ENCODE data around the gene PCDHB5.
A peak's percentile ranks its signal among the peaks of the same experiment; 100 is the strongest.
"Not testable (repeated sequence)": the region's sequence is repeated elsewhere in the genome, so short reads cannot be mapped to it uniquely, and the experiment has no call there.

PCDHB5 gene

DNA sequence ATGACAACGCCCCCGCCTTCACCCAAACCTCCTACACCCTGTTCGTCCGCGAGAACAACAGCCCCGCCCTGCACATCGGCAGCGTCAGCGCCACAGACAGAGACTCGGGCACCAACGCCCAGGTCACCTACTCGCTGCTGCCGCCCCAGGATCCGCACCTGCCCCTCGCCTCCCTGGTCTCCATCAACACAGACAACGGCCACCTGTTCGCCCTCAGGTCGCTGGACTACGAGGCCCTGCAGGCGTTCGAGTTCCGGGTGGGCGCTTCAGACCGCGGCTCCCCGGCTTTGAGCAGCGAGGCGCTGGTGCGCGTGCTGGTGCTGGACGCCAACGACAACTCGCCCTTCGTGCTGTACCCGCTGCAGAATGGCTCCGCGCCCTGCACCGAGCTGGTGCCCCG lies 44.4 kb downstream of the PCDHB5 start:
- not testable (repeated sequence) for ATAC-seq, H3K36me3 Mint-ChIP-seq, H3K27ac Mint-ChIP-seq, H3K4me3 Mint-ChIP-seq, H3K9me3 Mint-ChIP-seq, H3K4me1 Mint-ChIP-seq
- peaks cover 24% of the 10 kb centered on the region for H3K27me3 Mint-ChIP-seq

DNA sequence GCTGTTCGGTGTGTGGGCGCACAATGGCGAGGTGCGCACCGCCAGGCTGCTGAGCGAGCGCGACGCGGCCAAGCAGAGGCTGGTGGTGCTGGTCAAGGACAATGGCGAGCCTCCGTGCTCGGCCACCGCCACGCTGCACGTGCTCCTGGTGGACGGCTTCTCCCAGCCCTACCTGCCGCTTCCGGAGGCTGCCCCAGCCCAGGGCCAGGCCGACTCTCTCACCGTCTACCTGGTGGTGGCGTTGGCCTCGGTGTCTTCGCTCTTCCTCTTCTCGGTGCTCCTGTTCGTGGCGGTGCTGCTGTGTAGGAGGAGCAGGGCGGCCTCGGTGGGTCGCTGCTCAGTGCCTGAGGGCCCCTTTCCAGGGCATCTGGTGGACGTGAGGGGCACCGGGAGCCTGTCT lies 44.9 kb downstream of the PCDHB5 start:
- ATAC-seq, H3K4me3 Mint-ChIP-seq, H3K27ac Mint-ChIP-seq, H3K4me1 Mint-ChIP-seq, H3K36me3 Mint-ChIP-seq, H3K9me3 Mint-ChIP-seq: not testable (repeated sequence)
- peaks cover 29% of the 10 kb centered on the region for H3K27me3 Mint-ChIP-seq

DNA sequence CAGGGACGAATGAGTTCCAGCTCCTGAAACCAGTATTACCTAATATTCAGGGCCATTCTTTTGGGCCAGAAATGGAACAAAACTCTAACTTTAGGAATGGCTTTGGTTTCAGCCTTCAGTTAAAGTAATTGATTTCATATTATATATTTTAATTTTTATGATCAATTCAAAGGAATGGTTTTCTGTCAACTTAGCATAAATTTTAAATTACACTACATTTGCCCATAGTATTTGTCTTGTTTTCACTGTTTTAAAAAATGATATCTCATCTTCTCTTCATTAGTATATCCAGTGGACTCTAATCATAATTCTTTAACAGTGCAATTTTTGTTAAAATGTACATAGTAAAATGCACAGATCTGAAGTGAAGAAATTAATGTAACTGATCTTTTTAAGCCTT lies 45.3 kb downstream of the PCDHB5 start:
- H3K4me3 Mint-ChIP-seq, result no peak overlapping the region
- no peaks in the 10 kb centered on the region for H3K36me3 Mint-ChIP-seq
- peaks cover 13% of the 10 kb centered on the region for H3K9me3 Mint-ChIP-seq
- peaks cover 33% of the 10 kb centered on the region for H3K27me3 Mint-ChIP-seq
- ATAC-seq, result no peak
- H3K27ac Mint-ChIP-seq, result no peak overlapping the region
- no peaks in the 10 kb centered on the region for H3K4me1 Mint-ChIP-seq

DNA sequence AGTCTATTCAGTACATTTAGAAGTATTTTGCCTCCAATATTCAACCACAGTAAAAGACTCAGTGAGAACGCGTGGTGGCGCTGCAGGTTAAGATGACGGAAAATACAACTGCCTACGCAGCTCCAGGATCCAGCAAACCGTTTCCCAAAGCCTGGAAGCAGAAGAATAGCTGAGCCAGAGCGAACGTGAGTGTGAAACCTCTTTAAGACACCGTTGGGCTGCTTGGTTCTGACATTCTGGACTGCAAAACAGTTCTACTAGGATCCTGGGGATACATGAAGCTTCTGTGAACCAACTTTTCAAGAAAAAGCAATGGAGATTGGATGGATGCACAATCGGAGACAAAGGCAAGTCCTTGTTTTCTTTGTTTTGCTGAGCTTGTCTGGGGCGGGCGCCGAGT lies 47.2 kb downstream of the PCDHB5 start, which contains the start of gene PCDHB16:
PCDHB16 (plus strand) TSS at position 140 of the 400 bp plus-strand sequence; CDS start at position 313, 173 bp downstream.
- Mint-ChIP-seq H3K4me1 (peaks cover 7% of the 10 kb centered on the region), H3K27me3 (peaks cover 51% of the 10 kb centered on the region), H3K27ac (no peak within 1 kb of the TSS), H3K9me3 (peaks cover 16% of the 10 kb centered on the region), H3K36me3 (no peaks in the 10 kb centered on the region), H3K4me3 (no peak within 1 kb of the TSS)
- ATAC-seq, result no peak

DNA sequence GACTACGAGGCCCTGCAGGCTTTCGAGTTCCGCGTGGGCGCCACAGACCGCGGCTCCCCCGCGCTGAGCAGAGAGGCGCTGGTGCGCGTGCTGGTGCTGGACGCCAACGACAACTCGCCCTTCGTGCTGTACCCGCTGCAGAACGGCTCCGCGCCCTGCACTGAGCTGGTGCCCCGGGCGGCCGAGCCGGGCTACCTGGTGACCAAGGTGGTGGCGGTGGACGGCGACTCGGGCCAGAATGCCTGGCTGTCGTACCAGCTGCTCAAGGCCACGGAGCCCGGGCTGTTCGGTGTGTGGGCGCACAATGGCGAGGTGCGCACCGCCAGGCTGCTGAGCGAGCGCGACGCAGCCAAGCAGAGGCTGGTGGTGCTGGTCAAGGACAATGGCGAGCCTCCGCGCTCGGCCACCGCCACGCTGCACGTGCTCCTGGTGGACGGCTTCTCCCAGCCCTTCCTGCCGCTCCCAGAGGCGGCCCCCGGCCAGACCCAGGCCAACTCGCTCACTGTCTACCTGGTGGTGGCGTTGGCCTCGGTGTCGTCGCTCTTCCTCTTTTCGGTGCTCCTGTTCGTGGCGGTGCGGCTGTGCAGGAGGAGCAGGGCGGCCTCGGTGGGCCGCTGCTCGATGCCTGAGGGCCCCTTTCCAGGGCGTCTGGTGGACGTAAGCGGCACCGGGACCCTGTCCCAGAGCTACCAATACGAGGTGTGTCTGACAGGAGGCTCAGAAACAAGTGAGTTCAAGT lies 49.3 kb downstream of the PCDHB5 start:
- ATAC-seq, H3K4me3 Mint-ChIP-seq, H3K27ac Mint-ChIP-seq, H3K36me3 Mint-ChIP-seq, H3K4me1 Mint-ChIP-seq: not testable (repeated sequence)
- Mint-ChIP-seq H3K9me3 (peaks cover 19% of the 10 kb centered on the region), H3K27me3 (peaks cover 59% of the 10 kb centered on the region)

DNA sequence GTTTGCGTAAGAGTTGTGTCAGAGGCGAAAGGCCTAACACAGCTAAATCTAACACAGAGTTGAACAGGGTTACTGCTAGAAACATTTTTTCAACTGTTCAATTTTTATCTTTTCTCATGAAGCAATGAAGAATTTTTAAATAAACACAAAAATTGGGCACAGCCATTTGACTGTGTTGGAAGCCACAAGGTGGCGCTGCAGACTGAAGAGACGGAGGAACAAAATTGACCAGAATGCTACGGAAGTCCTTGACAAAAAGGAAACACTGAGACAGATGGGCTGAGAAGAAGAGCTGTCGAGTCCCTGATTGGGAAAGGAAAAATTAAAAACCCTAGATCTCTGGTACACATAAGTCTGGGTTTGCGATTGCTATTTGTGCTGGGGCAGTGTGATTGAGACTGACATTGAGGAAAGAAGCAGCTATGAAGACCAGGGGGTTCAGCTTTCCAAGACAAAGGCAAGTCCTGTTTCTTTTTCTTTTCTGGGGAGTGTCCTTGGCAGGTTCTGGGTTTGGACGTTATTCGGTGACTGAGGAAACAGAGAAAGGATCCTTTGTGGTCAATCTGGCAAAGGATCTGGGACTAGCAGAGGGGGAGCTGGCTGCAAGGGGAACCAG lies 52.0 kb downstream of the PCDHB5 start, which contains the start of gene PCDHB9:
PCDHB9 (plus strand) TSS at position 265 of the 616 bp plus-strand sequence; CDS start at position 423, 158 bp downstream.
- peak within 1 kb of the TSS; percentile 50 for H3K4me3 Mint-ChIP-seq
- no peak for ATAC-seq
- peaks cover 5% of the 10 kb centered on the region for H3K36me3 Mint-ChIP-seq
- peaks cover 68% of the 10 kb centered on the region for H3K27me3 Mint-ChIP-seq
- peaks cover 10% of the 10 kb centered on the region for H3K4me1 Mint-ChIP-seq
- H3K27ac Mint-ChIP-seq, result no peak within 1 kb of the TSS
- peaks cover 20% of the 10 kb centered on the region for H3K9me3 Mint-ChIP-seq

All from stimulated activated memory B cell treated with anti-CD40 and anti-IgM and Interleukin-4, amounts not matched to agents 10 μg/mL and 1 μg/mL and 100 μg/mL, for 72 hours (primary cell).